Nephron (organoid): ENCODE results near the gene SERPINA3.

Experiments
- H3K27ac Mint-ChIP-seq, 3 experiments: 2 replicates each; pipeline ENCODE4 v1.8.0; 2020; ENCODE audit warnings: mixed read lengths in 3 of 3, mild to moderate bottlenecking in 2 of 3, moderate library complexity in 1 of 3
- H3K27me3 Mint-ChIP-seq: 2 replicates; pipeline ENCODE4 v1.8.0; 2021; ENCODE audit warnings: low read depth, mild to moderate bottlenecking, moderate library complexity, mixed read lengths
- H3K36me3 Mint-ChIP-seq: 2 replicates; pipeline ENCODE4 v1.8.0; 2020; ENCODE audit warnings: low read depth, mixed read lengths
- H3K4me1 Mint-ChIP-seq: 2 replicates; pipeline ENCODE4 v1.8.0; 2020; ENCODE audit warnings: mixed read lengths
- H3K4me3 Mint-ChIP-seq, 3 experiments: 2 replicates each; pipeline ENCODE4 v1.8.0; 2020; ENCODE audit warnings: mild to moderate bottlenecking in 3 of 3, mixed read lengths in 3 of 3, moderate library complexity in 2 of 3
- H3K9me3 Mint-ChIP-seq: 2 replicates; pipeline ENCODE4 v1.8.0; 2020; ENCODE audit warnings: mixed read lengths
- TF ChIP-seq, protein P1 (sequence below), 3 experiments: fragments of 200-600 bp; sonication (generic); IDR thresholded peaks; one replicate each; pipeline ENCODE4 v1.5.0; 2021; ENCODE audit warnings: antibody characterized with exemption in 3 of 3; ENCODE audit not compliant: unreplicated experiment in 3 of 3

SERPINA3 gene

DNA sequence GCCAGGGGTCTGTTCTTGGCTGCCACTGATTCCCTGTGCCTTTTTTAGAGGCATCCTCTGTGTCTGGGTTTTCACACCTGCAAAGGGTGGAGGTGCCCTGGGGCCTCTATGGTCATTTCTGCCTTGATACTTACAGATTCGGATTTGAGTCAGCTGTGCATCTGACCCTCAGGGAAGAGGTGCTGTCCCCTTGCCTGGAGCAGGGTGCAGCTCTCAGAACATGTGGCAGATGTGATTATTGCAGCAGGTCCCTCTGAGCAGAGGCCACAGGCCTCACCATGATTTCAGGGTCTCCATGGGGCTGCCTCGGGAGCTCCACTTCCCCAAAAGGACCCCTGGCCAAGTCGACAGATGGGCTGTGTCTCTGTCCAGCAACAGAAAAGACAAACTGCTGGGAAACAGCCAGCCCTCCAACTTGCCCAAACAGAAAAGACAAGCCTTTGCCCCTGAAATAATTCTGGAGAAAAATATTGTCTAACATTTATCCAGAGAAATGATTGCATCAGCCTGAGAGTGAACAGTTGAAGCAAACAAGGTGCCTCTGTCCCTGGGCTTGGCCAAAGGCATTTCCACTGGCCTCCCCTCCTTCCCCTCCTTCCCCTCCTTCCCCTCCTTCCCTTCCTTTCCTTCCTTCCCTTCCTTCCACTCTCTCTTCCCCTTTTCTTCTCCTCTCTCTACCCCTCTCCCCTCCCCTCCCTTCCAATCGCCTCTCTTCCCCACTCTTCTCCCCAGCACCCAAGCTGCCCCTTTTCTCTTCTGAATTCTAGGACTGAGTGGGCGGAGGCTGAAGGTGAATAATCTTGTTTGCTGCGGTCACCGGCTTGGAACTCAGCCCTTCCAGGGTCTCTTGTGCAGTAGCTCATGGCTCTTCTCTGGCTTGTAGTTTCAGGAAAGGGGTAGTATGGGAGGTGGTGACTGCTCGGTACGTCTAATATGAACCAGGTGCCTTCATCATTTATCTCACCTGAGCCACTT, 676 bp downstream of the SERPINA3 start:
- H3K36me3 Mint-ChIP-seq: no peaks in the 10 kb centered on the region
- TF ChIP-seq, protein P1, sequence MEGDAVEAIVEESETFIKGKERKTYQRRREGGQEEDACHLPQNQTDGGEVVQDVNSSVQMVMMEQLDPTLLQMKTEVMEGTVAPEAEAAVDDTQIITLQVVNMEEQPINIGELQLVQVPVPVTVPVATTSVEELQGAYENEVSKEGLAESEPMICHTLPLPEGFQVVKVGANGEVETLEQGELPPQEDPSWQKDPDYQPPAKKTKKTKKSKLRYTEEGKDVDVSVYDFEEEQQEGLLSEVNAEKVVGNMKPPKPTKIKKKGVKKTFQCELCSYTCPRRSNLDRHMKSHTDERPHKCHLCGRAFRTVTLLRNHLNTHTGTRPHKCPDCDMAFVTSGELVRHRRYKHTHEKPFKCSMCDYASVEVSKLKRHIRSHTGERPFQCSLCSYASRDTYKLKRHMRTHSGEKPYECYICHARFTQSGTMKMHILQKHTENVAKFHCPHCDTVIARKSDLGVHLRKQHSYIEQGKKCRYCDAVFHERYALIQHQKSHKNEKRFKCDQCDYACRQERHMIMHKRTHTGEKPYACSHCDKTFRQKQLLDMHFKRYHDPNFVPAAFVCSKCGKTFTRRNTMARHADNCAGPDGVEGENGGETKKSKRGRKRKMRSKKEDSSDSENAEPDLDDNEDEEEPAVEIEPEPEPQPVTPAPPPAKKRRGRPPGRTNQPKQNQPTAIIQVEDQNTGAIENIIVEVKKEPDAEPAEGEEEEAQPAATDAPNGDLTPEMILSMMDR (IDR thresholded peaks at IDR 0.05; ENCODE audit: unreplicated experiment in 3 of 3): no peak
- no peak overlapping the region for H3K27ac Mint-ChIP-seq
- peaks cover 3% of the 10 kb centered on the region for H3K27me3 Mint-ChIP-seq
- no peak overlapping the region for H3K4me3 Mint-ChIP-seq
- no peaks in the 10 kb centered on the region for H3K4me1 Mint-ChIP-seq
- peaks cover 11% of the 10 kb centered on the region for H3K9me3 Mint-ChIP-seq

DNA sequence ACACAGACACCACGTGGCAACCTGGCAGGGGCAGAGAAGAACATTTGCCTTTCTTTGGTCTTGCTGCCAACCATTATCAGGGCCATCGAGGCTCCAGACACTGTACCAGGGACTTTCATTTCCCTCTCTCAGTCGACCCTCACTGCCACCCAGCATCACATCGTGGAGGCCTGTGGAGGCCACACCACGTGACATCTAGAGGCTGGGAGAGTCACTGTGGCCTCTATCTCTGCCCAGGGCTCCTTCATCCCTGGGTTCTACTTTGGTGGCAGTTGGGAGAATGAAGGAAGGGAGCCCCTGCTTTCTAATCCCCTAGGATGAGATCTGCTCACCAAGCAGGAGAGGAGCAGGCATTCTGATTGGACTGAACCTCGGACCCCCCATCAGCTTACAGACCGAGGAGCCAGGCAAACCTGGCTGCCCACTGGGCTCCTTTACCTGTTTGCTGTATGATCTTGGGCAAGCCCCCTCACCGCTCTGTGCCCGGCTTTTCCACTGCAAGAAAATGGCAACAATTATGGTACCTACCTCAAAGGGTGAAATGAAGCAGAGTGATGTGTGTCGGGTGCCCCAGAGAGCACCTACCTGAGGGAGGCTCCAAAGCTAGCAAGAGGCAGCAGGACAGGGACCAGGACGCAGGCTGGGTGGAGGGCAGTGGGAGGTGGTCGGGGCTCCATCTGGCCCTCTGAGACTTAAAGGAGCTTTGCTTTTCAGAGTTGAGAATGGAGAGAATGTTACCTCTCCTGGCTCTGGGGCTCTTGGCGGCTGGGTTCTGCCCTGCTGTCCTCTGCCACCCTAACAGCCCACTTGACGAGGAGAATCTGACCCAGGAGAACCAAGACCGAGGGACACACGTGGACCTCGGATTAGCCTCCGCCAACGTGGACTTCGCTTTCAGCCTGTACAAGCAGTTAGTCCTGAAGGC, 1.8 kb downstream of the SERPINA3 start:
- Mint-ChIP-seq H3K36me3 (peaks cover 5% of the 10 kb centered on the region), H3K9me3 (peaks cover 21% of the 10 kb centered on the region), H3K4me3 (no peak overlapping the region), H3K4me1 (no peaks in the 10 kb centered on the region), H3K27ac (no peak overlapping the region), H3K27me3 (no peaks in the 10 kb centered on the region)
- TF ChIP-seq, protein P1 (IDR thresholded peaks at IDR 0.05; ENCODE audit: unreplicated experiment in 3 of 3): no peak

DNA sequence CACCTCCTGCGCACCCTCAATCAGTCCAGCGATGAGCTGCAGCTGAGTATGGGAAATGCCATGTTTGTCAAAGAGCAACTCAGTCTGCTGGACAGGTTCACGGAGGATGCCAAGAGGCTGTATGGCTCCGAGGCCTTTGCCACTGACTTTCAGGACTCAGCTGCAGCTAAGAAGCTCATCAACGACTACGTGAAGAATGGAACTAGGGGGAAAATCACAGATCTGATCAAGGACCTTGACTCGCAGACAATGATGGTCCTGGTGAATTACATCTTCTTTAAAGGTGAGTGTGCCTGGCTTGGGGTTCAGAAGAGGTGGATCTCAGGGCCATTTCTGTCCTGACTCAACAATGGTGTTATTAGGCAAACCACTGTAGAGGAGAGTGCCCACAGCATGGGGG, 2.6 kb downstream of the SERPINA3 start:
- Mint-ChIP-seq H3K4me1 (no peaks in the 10 kb centered on the region), H3K4me3 (no peak overlapping the region)
- TF ChIP-seq, protein P1 (IDR thresholded peaks at IDR 0.05; ENCODE audit: unreplicated experiment in 3 of 3): no peak

DNA sequence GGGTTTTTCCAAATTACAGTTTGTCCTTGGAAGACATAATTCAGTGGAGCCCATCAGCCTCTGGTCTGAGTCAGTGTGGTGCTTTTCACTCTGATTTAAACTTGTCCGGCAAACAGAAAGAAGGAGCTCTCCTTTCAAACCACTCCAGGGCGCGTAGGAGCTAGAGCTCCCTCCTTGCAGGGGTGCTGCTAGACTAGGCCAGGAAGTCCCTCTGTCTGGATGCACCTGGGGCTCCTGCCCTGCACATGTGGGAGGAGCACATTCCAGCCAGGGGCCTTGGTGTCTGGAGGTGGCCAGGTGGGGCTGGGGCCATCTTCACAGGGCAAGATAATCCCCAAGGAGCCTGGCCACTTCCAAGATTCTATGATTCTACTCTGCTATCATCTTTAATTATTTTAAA, 3.1 kb downstream of the SERPINA3 start:
- peaks cover 31% of the 10 kb centered on the region for H3K9me3 Mint-ChIP-seq
- no peak overlapping the region for H3K27ac Mint-ChIP-seq
- H3K27me3 Mint-ChIP-seq: no peaks in the 10 kb centered on the region
- peaks cover 6% of the 10 kb centered on the region for H3K36me3 Mint-ChIP-seq
- H3K4me3 Mint-ChIP-seq: no peak overlapping the region
- no peaks in the 10 kb centered on the region for H3K4me1 Mint-ChIP-seq
- TF ChIP-seq, protein P1 (IDR thresholded peaks at IDR 0.05; ENCODE audit: unreplicated experiment in 3 of 3): no peak

More for the DNA sequence above, 2.6 kb downstream of the SERPINA3 start:
- Mint-ChIP-seq H3K36me3 (peaks cover 6% of the 10 kb centered on the region), H3K9me3 (peaks cover 28% of the 10 kb centered on the region), H3K27ac (no peak overlapping the region), H3K27me3 (no peaks in the 10 kb centered on the region)

DNA sequence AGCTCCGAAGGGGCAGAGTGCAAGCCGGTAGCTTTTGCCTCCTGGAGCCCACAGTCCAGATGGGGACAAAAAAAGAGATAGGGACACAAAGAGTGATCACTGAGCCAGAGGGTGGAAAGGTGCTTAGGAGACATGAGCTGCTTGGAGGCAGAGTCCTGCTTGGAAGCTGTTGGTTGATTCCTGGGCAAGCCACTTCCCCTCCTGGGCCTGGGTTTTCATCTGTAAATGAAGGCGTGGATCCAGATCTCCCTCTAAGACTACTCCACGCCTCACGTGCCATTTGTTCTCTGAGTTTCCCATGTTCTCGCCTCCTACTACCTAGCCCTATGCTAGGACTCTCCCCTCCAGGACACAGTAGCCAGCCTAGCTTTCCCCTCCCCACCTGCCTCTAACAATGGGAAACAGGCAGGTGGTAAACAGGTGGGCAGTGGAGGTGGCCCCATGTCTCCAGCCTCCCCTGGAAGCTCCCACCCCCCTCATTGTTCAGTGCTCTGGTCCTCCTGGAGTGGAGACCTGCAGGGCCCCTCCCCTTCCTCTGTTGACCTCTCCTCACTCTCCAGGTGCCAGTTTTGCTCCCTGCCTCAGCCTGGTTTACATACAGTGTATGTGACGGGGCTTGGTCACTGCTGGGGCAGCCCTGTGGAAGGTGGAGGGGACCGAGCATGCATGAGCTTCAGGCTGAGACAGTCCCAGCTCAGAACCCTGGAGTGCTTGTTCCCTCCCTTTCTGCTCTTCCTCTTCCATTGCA, 3.8 kb downstream of the SERPINA3 start:
- Mint-ChIP-seq H3K4me1 (no peaks in the 10 kb centered on the region), H3K27ac (no peak overlapping the region), H3K4me3 (no peak overlapping the region), H3K9me3 (peaks cover 33% of the 10 kb centered on the region), H3K27me3 (no peaks in the 10 kb centered on the region), H3K36me3 (peaks cover 6% of the 10 kb centered on the region)
- TF ChIP-seq, protein P1 (IDR thresholded peaks at IDR 0.05; ENCODE audit: unreplicated experiment in 3 of 3): no peak
